K562 (cell line): ENCODE results near the gene CNP. TPM values are rescaled to one million over a fixed set of nuclear protein-coding genes. Genes with fewer than 3 reads are reported as not detected.
A peak's percentile ranks its signal among the peaks of the same experiment; 100 is the strongest.

Source experiments
- CBX2 ChIP-seq: fragments of 200-600 bp; sonication (generic); IDR thresholded peaks from one replicate; pipeline ENCODE4 v1.6.1; 2012; ENCODE audit warnings: mild to moderate bottlenecking, low read length, inconsistent platforms; ENCODE audit not compliant: insufficient read depth, poor library complexity, severe bottlenecking
- CC2D1A ChIP-seq: fragments of 450-650 bp; IDR thresholded peaks from 2 replicates; pipeline ENCODE4 v1.6.1; 2017; ENCODE audit warnings: mild to moderate bottlenecking
- LCOR ChIP-seq: sonication (generic); formaldehyde crosslinking; IDR thresholded peaks from 2 replicates; pipeline ENCODE4 v1.8.0; 2022; ENCODE audit warnings: mild to moderate bottlenecking, missing genetic modification reagents
- MEF2A ChIP-seq: IDR thresholded peaks from 2 replicates; pipeline ENCODE4 v1.6.1; 2011; ENCODE audit warnings: low read depth, mild to moderate bottlenecking, low read length, moderate library complexity; ENCODE audit not compliant: control insufficient read depth
- PRMT5 ChIP-seq: sonication (generic); formaldehyde crosslinking; IDR thresholded peaks from 2 replicates; pipeline ENCODE4 v1.5.0; 2020; ENCODE audit warnings: missing genetic modification reagents
- PTRF ChIP-seq: fragments of 450-650 bp; IDR thresholded peaks from 2 replicates; pipeline ENCODE4 v1.6.1; 2016; ENCODE audit warnings: mild to moderate bottlenecking, missing genetic modification characterization, missing compliant biosample characterization
- PTTG1 ChIP-seq: fragments of 450-650 bp; IDR thresholded peaks from 2 replicates; pipeline ENCODE4 v1.6.1; 2016; ENCODE audit warnings: low read depth, mild to moderate bottlenecking, missing genetic modification characterization, missing compliant biosample characterization
- PYGO2 ChIP-seq: fragments of 450-650 bp; IDR thresholded peaks from 2 replicates; pipeline ENCODE4 v1.6.1; 2016; ENCODE audit warnings: mild to moderate bottlenecking, missing genetic modification characterization, moderate library complexity, missing compliant biosample characterization
- RBBP5 ChIP-seq: fragments of 200-600 bp; sonication (generic); IDR thresholded peaks from 2 replicates; pipeline ENCODE4 v1.6.1; 2012; ENCODE audit warnings: borderline replicate concordance, mild to moderate bottlenecking, low read length, control low read depth, inconsistent platforms; ENCODE audit not compliant: insufficient read depth, poor library complexity, severe bottlenecking
- RBFOX2 ChIP-seq: fragments of 200-400 bp; formaldehyde crosslinking; IDR thresholded peaks from 2 replicates; pipeline ENCODE4 v1.6.1; 2017; ENCODE audit warnings: low read depth, mild to moderate bottlenecking, low read length, moderate library complexity
- SMARCE1 ChIP-seq: fragments of 450-650 bp; IDR thresholded peaks from 2 replicates; pipeline ENCODE4 v1.7.1; 2016; ENCODE audit warnings: mild to moderate bottlenecking
- SRF ChIP-seq, 2 experiments: fragments of 250-450, 450-650 bp in 1 of 2; sonication (Bioruptor Pico) in 1 of 2; sonication (generic) in 1 of 2; formaldehyde crosslinking; IDR thresholded peaks; 2 replicates each; pipeline versions ENCODE4 v1.5.0 to v1.5.1; 2020 to 2022; ENCODE audit warnings: mild to moderate bottlenecking in 1 of 2, missing genetic modification reagents in 1 of 2
- SRSF9 ChIP-seq: fragments of 200-400 bp; formaldehyde crosslinking; IDR thresholded peaks from 2 replicates; pipeline ENCODE4 v1.6.1; 2017; ENCODE audit warnings: low read depth, low read length, borderline replicate concordance
- TSC22D4 ChIP-seq: fragments of 450-650 bp; IDR thresholded peaks from 2 replicates; pipeline ENCODE4 v1.6.1; 2016; ENCODE audit warnings: missing genetic modification characterization, missing biosample characterization, control low read depth
- ZNF224 ChIP-seq: sonication (generic); formaldehyde crosslinking; IDR thresholded peaks from 2 replicates; pipeline ENCODE4 v1.8.0; 2022; ENCODE audit warnings: mild to moderate bottlenecking, missing genetic modification reagents
- ZNF785 ChIP-seq: fragments of 250-450 bp; sonication (Bioruptor Pico); IDR thresholded peaks from 2 replicates; pipeline ENCODE4 v1.4.0; 2020; ENCODE audit warnings: mild to moderate bottlenecking
- polyA plus RNA-seq, 8 experiments: library from polyadenylated mRNA; depleted of rRNA in 4 of 8; stranded (reverse) in 5 of 8; unstranded in 3 of 8; fragments of >200 nt; fragmentation: Nextera tagmentation in 2 of 8; fragmentation: Illumina TruSeq in 1 of 8; extraction: Ambion mirVana in 2 of 8; extraction: Trizol in 1 of 8; gene quantifications; 2 replicates each; pipeline versions ENCODE4 v1.2.1 to v1.2.3, GENCODE V29; 2011 to 2014; ENCODE audit warnings: inconsistent platforms in 1 of 8, missing spikeins in 1 of 8
- total RNA-seq, 7 experiments: library from RNA; depleted of rRNA in 6 of 7; stranded (reverse); fragments of >200 nt in 6 of 7; fragmentation: Illumina TruSeq in 2 of 7; extraction: Trizol in 2 of 7; gene quantifications; 2 replicates each; pipeline versions ENCODE4 v1.2.1 to v1.2.3, GENCODE V29; 2011 to 2021; ENCODE audit warnings: low replicate concordance in 1 of 7
- TF ChIP-seq, protein P1 (sequence below): fragments of 450-650 bp; IDR thresholded peaks from 2 replicates; pipeline ENCODE4 v1.6.1; 2016; ENCODE audit warnings: mild to moderate bottlenecking, moderate library complexity

The CNP gene
- total and polyA plus RNA-seq, 9 of the 15 experiments (the other 6 are each of a cell fraction or from before 2014, with no cell fraction given) = 1.7 to 52.0 (median 29.1) TPM

GRCh38 chr17:41937970-41938954 is 28.3 kb upstream of the CNP start (continued):
- TF ChIP-seq, protein P1, sequence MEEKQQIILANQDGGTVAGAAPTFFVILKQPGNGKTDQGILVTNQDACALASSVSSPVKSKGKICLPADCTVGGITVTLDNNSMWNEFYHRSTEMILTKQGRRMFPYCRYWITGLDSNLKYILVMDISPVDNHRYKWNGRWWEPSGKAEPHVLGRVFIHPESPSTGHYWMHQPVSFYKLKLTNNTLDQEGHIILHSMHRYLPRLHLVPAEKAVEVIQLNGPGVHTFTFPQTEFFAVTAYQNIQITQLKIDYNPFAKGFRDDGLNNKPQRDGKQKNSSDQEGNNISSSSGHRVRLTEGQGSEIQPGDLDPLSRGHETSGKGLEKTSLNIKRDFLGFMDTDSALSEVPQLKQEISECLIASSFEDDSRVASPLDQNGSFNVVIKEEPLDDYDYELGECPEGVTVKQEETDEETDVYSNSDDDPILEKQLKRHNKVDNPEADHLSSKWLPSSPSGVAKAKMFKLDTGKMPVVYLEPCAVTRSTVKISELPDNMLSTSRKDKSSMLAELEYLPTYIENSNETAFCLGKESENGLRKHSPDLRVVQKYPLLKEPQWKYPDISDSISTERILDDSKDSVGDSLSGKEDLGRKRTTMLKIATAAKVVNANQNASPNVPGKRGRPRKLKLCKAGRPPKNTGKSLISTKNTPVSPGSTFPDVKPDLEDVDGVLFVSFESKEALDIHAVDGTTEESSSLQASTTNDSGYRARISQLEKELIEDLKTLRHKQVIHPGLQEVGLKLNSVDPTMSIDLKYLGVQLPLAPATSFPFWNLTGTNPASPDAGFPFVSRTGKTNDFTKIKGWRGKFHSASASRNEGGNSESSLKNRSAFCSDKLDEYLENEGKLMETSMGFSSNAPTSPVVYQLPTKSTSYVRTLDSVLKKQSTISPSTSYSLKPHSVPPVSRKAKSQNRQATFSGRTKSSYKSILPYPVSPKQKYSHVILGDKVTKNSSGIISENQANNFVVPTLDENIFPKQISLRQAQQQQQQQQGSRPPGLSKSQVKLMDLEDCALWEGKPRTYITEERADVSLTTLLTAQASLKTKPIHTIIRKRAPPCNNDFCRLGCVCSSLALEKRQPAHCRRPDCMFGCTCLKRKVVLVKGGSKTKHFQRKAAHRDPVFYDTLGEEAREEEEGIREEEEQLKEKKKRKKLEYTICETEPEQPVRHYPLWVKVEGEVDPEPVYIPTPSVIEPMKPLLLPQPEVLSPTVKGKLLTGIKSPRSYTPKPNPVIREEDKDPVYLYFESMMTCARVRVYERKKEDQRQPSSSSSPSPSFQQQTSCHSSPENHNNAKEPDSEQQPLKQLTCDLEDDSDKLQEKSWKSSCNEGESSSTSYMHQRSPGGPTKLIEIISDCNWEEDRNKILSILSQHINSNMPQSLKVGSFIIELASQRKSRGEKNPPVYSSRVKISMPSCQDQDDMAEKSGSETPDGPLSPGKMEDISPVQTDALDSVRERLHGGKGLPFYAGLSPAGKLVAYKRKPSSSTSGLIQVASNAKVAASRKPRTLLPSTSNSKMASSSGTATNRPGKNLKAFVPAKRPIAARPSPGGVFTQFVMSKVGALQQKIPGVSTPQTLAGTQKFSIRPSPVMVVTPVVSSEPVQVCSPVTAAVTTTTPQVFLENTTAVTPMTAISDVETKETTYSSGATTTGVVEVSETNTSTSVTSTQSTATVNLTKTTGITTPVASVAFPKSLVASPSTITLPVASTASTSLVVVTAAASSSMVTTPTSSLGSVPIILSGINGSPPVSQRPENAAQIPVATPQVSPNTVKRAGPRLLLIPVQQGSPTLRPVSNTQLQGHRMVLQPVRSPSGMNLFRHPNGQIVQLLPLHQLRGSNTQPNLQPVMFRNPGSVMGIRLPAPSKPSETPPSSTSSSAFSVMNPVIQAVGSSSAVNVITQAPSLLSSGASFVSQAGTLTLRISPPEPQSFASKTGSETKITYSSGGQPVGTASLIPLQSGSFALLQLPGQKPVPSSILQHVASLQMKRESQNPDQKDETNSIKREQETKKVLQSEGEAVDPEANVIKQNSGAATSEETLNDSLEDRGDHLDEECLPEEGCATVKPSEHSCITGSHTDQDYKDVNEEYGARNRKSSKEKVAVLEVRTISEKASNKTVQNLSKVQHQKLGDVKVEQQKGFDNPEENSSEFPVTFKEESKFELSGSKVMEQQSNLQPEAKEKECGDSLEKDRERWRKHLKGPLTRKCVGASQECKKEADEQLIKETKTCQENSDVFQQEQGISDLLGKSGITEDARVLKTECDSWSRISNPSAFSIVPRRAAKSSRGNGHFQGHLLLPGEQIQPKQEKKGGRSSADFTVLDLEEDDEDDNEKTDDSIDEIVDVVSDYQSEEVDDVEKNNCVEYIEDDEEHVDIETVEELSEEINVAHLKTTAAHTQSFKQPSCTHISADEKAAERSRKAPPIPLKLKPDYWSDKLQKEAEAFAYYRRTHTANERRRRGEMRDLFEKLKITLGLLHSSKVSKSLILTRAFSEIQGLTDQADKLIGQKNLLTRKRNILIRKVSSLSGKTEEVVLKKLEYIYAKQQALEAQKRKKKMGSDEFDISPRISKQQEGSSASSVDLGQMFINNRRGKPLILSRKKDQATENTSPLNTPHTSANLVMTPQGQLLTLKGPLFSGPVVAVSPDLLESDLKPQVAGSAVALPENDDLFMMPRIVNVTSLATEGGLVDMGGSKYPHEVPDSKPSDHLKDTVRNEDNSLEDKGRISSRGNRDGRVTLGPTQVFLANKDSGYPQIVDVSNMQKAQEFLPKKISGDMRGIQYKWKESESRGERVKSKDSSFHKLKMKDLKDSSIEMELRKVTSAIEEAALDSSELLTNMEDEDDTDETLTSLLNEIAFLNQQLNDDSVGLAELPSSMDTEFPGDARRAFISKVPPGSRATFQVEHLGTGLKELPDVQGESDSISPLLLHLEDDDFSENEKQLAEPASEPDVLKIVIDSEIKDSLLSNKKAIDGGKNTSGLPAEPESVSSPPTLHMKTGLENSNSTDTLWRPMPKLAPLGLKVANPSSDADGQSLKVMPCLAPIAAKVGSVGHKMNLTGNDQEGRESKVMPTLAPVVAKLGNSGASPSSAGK = no peak
- TF ChIP-seq PYGO2 (tag) = no peak
- TF ChIP-seq RBFOX2 = peak; percentile 50; the same call in 1 of the 2 replicates
- TF ChIP-seq PTRF (tag) = no peak
- no peak for TF ChIP-seq LCOR (CRISPR knock-in tag)
- no peak for TF ChIP-seq ZNF785 (CRISPR knock-in tag)
- TF ChIP-seq CBX2 = no peak
- TF ChIP-seq SRF (CRISPR knock-in tag; IDR thresholded peaks at IDR 0.05) = no peak
- TF ChIP-seq PRMT5 = no peak
- TF ChIP-seq ZNF224 = no peak
- TF ChIP-seq MEF2A = no peak
- TF ChIP-seq PTTG1 (tag) = no peak
- TF ChIP-seq TSC22D4 (tag) = no peak
- TF ChIP-seq CC2D1A = peak; percentile 42; the same call in 1 of the 2 replicates
- no peak for TF ChIP-seq SRSF9
- TF ChIP-seq SMARCE1 = no peak
- TF ChIP-seq RBBP5 = no peak
